Inferior parietal cortex (tissue), 1 donor: ENCODE data around the gene PTBP2.

Experiments used
- DNase-seq: peaks from one replicate; pipeline ENCODE4 v3.0.0-alpha.2; 2016; ENCODE audit errors: extremely low spot score

Gene PTBP2

GRCh38 chr1:96721416-96722160 is at the start of gene PTBP2:
TSS of gene PTBP2 (plus strand) at chr1:96721784. CDS start at chr1:96721865, 81 bp downstream.
- peak; percentile 83 for DNase-seq

DNA sequence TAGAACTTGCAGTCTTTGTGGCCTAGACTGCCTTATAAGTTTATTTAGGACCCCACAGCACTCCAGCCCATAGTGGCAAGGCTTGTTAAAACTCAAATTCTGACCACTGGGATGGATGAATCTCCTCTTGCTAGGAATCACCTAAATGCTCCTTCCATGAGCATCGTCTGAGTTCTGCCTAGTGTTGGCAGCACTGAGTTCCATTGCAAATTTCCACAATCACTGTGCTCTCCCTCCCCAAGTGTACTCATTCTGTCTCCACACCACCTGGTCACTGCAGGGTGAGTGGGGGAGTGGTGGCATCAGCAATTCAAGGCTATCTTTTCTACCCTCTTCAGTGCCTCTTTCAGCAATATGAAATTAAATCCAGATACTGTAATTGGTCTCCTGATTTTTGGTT is 46.7 kb upstream of the PTBP2 start:
- DNase-seq: no peak

DNA sequence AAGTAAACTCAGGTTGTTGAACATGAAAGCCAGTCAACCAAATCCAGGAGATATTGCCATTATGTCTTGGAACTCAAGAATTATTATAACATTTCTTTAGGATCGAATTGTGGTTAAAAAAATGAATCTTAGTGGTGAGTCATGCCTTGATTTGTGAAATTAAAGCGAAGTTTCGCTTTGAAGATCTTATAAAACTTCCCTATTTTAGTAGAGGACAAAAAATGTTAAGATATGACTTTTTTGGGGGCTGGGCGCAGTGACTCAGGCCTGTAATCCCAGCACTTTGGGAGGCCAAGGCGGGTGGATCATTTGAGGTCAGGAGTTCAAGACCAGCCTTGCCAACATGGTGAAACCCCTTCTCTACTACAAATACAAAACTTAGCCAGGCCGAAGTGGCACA is 39.5 kb upstream of the PTBP2 start:
- DNase-seq: no peak

DNA sequence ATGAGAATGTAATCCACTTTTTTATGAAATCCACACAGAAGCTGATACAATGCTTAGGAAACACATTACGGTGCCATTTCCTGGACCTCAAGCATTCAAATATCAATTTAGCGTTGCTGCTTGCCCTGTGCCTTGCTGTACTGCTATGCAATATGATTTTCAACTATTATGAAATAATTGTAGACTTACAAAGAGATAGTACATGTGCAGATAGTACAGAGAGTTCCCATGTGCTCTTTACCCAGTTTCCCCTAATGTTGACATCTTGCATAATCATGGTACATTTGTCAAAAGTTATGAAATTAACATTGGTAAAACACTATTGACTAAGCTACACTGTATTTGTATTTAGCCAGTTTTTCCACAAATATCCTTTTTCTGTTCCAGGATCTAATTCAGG is 37.7 kb upstream of the PTBP2 start:
- DNase-seq: no peak

DNA sequence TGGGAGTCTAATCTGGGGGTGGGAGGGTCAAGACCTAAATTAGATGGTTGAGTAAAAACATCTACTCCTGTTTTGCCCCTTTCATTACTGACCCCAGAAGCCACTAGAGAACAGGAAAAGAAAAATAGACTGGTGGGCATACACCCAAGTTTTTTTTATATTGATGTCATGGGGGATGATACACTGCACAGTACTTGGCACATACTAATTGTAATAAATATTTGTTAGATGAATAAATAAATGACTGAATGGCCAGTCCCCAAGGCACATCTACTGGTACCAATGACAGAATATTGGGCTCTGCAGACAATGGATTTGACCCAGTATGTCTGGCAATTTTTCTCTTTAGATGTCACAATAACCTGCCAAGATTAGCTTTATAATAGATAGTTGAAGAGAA is 36.8 kb upstream of the PTBP2 start:
- DNase-seq: no peak

GRCh38 chr1:96688767-96689166 is 32.8 kb upstream of the PTBP2 start:
- peak; percentile 16 for DNase-seq

GRCh38 chr1:96695954-96696353 is 25.6 kb upstream of the PTBP2 start:
- DNase-seq: no peak

DNA sequence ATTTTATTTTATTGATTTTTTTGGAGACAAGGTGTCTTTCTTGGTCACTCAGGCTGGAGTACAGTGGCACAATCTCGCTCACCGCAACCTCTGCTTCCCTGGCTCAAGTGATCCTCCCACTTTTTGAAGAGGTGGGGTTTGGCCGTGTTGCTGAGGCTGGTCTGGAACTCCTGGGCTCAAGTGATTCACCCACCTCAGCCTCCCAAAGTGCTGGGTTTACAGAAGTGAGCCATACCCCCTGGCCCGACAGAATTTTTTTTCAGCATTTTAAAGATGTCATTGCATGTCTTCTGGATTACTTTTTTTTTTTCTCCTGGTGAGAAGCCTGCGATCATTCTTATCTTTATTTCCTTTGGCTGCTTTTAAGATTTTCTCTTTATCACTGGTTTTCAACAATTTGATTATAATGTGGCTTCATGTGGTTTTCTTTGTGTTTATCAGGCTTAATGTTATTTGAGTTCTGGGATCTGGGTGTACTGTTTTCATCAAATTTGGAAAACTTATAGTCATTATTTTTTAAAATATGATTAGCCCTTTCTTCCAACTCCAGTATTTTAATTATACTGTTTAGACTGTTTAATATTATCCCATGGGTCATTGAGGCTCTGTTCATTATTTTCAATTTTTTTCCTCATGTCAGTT is 23.1 kb upstream of the PTBP2 start:
- no peak for DNase-seq

DNA sequence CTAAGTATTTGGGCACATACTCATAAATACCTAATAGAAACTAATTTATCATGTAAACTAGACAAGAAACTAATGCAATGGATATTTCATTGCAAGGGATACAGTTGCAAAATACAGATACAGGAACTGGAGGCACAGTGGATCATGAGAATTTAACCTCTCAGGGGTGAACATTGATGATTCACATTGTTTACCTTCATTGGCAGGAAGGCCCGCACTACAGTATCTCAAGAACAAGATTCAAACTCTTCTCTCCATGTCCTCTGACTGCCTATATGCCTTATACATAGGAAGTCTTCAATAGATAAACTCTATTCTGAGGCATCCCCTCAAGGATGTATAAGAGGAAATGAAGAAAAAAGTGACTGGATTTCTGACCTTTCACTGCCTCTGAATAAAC is 18.4 kb upstream of the PTBP2 start:
- DNase-seq: no peak

DNA sequence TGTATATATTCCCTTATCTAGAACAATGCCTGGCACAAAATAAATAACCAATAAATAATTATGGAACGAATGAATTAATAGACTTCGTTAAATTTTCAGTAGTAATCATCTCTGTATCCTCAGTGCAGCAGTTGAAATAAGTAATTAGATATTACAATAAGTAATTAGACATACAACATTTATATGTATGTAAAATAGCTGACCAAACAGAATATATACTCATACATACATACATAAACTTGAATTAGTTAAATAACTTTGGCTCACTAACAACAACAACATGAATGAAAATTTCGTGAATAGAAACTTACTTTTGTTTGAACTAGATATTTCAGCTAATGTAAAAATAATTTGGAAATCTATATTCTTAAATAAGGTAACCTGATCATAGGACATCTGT is 14.6 kb upstream of the PTBP2 start:
- DNase-seq: no peak

- no peak for DNase-seq
Observed at GRCh38 chr1:96708482-96708881, 13.1 kb upstream of the PTBP2 start.

DNA sequence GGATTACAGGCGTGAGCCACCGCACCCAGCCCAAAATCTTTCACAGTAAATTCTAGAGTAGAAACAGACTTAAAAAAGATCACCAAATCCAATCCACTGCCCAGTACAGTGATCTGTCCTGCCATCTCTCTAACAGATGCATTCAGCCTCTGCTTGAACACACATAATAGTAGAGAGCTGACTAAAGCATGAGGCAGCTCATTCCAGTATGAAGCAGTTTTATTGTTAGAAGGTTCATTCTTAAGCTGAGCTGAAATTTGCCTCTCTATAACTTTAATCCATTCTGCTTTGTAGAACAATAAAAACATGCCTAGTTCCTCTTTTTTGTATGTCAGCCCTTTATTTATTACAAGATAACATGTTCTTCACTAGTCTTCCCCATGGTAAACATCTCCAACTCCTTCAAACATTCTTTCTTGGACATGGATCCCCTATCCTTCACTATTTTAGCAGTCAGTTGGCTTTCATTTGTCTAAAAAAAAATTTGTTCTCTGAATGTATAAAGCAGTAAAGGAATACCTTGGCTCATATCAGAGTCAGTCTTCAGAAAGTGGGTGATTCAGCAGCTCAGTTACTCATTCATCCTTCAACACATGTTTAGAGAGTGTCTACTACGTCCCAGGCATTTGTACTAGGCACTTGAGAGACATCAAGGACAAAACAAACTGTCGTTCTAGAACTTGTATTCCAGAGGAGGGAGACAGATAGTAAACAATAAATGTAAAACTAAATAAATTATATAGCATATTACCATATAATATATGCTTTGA is 10.7 kb upstream of the PTBP2 start:
- DNase-seq: no peak

GRCh38 chr1:96713649-96714048 is 7.9 kb upstream of the PTBP2 start:
- no peak for DNase-seq

DNA sequence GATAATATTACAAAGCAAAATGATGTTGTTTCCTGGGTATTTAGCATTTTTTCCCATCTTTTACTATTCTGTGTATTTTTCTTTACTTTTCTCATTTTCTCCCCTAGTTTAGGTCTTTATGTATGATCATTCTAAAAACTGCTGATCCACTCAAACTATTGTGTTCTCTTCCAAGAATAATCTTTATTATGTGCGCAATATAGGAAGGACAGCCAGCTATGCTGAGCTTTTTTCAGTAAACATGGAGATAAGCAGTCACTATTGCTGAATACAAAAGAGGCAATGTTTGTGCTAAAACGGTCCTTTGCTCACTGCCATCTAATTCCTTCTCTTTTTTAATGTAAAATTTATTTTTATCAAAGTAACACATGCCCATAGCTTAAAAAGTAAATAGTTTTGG is 6.7 kb upstream of the PTBP2 start:
- no peak for DNase-seq

DNA sequence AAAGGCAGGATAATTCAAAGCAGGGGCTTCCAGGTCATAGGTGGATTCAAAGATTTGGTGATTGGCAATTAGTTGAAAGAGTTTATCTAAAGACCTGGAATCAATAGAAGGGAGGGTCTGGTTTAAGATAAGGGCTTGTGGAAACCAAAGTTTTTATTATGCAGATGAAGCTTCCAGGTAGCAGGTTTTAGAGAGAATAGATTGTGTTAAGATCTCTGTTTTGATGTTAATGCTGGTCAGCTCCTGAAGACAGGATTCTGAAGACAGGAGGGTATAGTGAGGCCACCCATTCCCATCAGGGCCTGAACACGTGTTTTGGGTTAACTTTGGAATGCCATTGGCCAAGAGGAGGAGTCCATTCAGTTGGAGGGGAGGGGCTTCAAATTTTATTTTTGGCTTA is 6.1 kb upstream of the PTBP2 start:
- no peak for DNase-seq

DNA sequence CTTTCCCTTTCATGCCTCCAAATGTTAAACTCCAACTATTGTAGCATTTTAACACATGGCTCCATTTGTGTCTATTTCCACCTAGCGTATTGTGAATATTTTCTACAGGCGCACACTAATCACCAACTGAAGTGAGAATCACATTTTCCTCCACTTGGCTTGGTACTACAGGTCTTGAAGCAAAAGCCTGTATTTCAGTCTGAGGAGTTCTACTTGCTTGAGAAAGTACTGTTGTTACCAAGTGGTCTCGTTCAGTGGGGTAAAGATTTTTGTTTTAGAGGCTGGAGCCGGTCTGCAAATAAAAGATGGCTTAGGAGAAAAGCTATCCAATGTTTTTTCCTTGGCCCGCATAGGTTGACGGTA is 550 bp upstream of the PTBP2 start:
- DNase-seq: peak; percentile 59

DNA sequence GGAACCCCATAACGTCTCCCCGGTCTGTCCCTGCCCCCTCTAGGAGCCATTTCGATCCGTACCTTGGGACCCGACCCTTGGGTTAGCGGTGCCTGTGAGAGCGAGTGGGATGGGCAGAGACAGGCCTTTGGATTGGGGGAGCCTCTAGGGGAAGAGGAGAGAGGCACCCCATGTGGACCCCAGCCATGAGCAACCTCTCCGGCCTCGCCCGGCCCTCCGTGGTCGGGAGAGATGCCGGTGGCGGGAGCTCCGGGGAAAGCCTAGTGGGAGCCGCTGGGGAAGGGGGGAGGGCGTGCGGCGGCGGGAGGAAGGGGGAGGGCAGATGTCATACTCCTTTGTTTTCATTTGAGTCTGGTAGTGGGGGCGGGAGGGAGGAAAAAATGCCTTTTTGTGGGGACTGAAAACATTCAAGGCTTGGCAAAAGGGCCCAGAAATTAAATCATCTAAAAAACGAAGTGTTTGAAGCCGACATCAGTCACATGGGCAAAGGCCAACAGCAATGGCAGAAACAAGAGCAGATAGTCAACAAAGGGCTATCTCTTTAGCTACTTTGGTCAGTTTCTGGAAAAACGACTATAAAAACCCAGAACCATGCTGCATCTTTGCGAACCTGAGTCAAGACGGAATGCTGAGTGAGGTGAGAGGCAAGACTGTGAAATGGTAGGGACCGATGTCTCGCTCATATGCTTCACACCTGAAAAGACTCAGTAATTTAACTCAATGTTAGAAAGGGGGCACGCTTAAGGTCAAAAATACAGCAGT is 758 bp downstream of the PTBP2 start:
- peak; percentile 82 for DNase-seq

DNA sequence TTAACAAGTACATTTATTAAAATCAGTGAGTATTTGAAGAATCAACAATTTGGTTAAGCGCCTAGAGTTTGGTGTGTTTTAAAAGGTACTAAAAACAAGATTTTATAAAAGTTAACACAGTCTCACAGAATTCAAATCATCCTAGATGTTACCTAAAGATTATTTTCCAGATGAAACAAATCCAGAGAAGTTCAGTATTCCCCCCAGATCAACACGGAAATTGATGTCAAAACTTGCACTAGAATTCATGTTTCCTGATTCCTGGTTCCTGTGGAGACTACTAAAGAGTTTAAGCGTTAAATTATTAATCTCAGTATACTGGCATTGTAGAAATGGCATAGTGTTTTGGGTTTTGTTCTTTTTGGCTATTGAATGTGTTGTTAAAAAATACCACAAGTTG is 1.4 kb downstream of the PTBP2 start:
- no peak for DNase-seq

DNA sequence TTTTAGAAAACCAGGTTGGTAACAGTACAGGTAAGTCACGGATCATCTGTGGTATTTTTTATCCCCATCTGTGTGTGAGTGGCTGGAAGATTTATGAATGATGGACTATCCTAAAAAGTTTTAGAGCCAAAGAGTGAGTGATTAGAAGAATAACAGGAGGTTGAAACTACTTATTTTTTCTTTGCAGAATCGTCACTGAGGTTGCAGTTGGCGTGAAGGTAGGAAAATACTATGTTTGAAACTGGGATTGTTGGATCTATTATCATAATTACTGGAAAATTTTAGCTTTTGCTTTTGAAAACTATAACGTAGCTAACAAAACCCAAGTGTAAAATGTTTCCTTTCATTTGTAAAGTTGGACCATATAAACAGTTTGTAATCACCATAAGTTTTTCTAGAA is 1.8 kb downstream of the PTBP2 start:
- no peak for DNase-seq

- no peak for DNase-seq
Observed at GRCh38 chr1:96723936-96724335, 2.4 kb downstream of the PTBP2 start.

DNA sequence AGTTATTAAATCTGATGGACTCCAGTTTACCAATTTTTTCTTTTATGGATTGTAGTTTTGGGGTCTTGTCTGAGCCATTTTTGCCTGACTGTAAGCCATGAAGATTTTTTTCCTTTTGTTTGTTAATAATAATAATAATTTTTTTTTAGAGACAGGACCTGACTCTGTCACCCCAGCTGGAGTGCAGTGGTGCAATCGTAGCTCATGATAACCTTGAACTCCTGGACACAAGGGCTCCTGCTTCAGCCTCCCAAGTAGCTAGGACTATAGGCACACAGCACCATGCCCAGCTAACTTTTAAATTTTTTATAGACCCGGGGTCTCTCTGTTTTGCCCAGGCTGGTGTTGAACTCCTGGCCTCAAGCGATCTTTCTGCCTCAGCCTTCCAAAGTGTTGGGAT is 6.3 kb downstream of the PTBP2 start:
- DNase-seq: no peak

GRCh38 chr1:96730574-96731298 is 9.2 kb downstream of the PTBP2 start:
- DNase-seq: no peak
